ENCODE data around the gene CALCOCO1.

GRCh38 chr12:53676656-53677015, 50.6 kb downstream of the CALCOCO1 start:
- TF ChIP-seq CTCF (IDR thresholded peaks at IDR 0.05) (no peak), JUN (CRISPR knock-in tag; IDR thresholded peaks at IDR 0.05) (no peak), E2F4 (CRISPR knock-in tag; IDR thresholded peaks at IDR 0.05; ENCODE audit: borderline replicate concordance, low read depth) (no peak), TCF7 (CRISPR knock-in tag; IDR thresholded peaks at IDR 0.05; ENCODE audit: low read depth) (no peak), CREB1 (CRISPR knock-in tag; IDR thresholded peaks at IDR 0.05) (no peak), TEAD4 (CRISPR knock-in tag; IDR thresholded peaks at IDR 0.05) (no peak), GABPB1 (CRISPR knock-in tag; IDR thresholded peaks at IDR 0.05) (no peak), CREM (CRISPR knock-in tag; IDR thresholded peaks at IDR 0.05) (no peak), MAX (CRISPR knock-in tag; IDR thresholded peaks at IDR 0.05) (no peak), STAT6 (CRISPR knock-in tag; conservative IDR thresholded peaks at IDR 0.05; ENCODE audit: low read depth) (no peak)

Data from WTC11 (cell line).